Neutrophil (primary cell): ENCODE data around the gene FGD2.

Source experiments
- H3K27ac ChIP-seq: fragments of 200-600 bp; sonication (generic); 2 replicates; pipeline ENCODE4 v1.5.1; 2016; ENCODE audit warnings: mild to moderate bottlenecking, moderate library complexity
- H3K27me3 ChIP-seq: fragments of 200-600 bp; sonication (generic); 2 replicates; pipeline ENCODE4 v1.6.0; 2016; ENCODE audit warnings: mild to moderate bottlenecking
- H3K36me3 ChIP-seq: fragments of 200-600 bp; sonication (generic); 2 replicates; pipeline ENCODE4 v1.5.1; 2017
- H3K4me1 ChIP-seq, 2 experiments: fragments of 200-600 bp in 1 of 2; sonication (generic) in 1 of 2; 1 replicate in 1 of 2; 2 replicates in 1 of 2; pipeline versions ENCODE4 v1.5.1 to v1.6.1; 2013 to 2016; ENCODE audit warnings: low read depth in 1 of 2, low read length in 1 of 2, mild to moderate bottlenecking in 1 of 2, moderate library complexity in 1 of 2; ENCODE audit not compliant: control insufficient read depth in 1 of 2, insufficient read depth in 1 of 2
- H3K4me3 ChIP-seq, 2 experiments: fragments of 200-600 bp in 1 of 2; sonication (generic) in 1 of 2; 1 replicate in 1 of 2; 2 replicates in 1 of 2; pipeline ENCODE4 v1.5.1; 2013 to 2016; ENCODE audit warnings: low read depth in 1 of 2, low read length in 1 of 2, mild to moderate bottlenecking in 1 of 2, moderate library complexity in 1 of 2
- H3K9me3 ChIP-seq: fragments of 200-600 bp; sonication (generic); 2 replicates; pipeline ENCODE4 v1.5.1; 2016
- TF ChIP-seq, protein P1 (sequence below): fragments of 200-600 bp; sonication (generic); IDR thresholded peaks from 2 replicates; pipeline ENCODE4 v1.5.1; 2016; ENCODE audit warnings: antibody characterized with exemption

The FGD2 gene

DNA sequence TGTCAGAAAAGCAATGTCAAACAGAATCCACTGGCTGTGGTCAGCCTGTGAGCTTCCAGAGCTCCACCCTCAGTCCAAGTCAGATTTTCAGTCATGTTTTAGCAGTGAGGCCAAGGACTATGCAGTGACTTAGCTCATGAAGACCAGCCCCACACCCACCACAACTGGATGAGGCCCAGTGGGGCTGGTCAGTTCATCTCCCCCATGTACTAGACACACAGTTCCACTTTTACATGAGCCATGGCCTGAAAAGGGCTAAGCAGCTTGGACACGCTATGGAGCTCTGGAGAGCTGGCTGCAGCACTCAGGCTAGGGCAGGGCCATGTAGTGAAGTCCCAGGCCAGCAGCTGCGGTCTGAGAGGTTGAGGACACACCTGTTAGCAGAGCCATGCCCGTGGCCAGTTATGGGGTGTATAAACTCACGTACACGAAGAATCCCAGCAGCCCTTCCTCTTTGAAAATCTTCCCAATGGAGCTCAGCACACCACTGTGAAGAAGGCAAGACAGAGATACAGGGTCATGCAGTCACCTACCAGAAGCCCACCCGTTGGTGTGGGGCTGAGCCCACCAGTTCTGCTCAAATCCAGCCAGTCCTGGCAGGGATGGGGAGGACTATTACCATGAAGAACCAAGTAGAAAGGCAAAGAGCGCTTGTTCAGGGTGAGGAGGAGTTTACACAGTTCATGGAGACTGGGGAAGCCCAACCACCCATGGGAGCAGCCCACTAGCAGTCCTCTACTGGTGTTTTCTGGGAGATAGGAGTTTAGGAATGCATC, 30.0 kb upstream of the FGD2 start:
- H3K27me3 ChIP-seq, result no peaks in the 10 kb centered on the region
- TF ChIP-seq, protein P1, sequence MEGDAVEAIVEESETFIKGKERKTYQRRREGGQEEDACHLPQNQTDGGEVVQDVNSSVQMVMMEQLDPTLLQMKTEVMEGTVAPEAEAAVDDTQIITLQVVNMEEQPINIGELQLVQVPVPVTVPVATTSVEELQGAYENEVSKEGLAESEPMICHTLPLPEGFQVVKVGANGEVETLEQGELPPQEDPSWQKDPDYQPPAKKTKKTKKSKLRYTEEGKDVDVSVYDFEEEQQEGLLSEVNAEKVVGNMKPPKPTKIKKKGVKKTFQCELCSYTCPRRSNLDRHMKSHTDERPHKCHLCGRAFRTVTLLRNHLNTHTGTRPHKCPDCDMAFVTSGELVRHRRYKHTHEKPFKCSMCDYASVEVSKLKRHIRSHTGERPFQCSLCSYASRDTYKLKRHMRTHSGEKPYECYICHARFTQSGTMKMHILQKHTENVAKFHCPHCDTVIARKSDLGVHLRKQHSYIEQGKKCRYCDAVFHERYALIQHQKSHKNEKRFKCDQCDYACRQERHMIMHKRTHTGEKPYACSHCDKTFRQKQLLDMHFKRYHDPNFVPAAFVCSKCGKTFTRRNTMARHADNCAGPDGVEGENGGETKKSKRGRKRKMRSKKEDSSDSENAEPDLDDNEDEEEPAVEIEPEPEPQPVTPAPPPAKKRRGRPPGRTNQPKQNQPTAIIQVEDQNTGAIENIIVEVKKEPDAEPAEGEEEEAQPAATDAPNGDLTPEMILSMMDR, result no peak
- no peaks in the 10 kb centered on the region for H3K4me1 ChIP-seq
- no peak overlapping the region for H3K4me3 ChIP-seq
- H3K36me3 ChIP-seq, result peaks cover 97% of the 10 kb centered on the region
- no peak overlapping the region for H3K27ac ChIP-seq
- H3K9me3 ChIP-seq, result no peaks in the 10 kb centered on the region

GRCh38 chr6:36976007-36976264, 29.5 kb upstream of the FGD2 start:
- Histone ChIP-seq H3K27me3 (no peaks in the 10 kb centered on the region), H3K27ac (no peak overlapping the region), H3K9me3 (no peaks in the 10 kb centered on the region), H3K4me3 (no peak overlapping the region), H3K4me1 (no peaks in the 10 kb centered on the region), H3K36me3 (peaks cover 96% of the 10 kb centered on the region)
- TF ChIP-seq, protein P1, result no peak

DNA sequence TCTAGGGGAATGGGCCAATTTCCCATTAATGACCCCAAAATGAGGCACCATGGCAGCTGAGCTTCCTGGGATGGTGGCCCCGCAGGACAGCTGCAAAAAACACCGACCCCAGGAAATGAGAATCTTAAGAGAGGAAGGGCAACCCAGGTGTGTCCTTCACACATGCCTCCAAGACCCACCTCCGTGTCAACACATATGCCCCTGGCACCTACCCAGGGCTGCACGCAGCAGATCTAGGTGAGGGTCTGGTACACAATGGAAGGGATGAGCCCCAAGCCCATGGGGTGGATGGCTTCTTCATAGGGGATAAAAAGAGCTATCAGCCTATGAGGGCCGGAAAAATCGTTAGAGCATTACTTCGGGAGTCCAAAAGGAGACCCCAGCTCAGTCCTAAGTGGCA, 28.9 kb upstream of the FGD2 start:
- TF ChIP-seq, protein P1, result no peak
- no peak overlapping the region for H3K27ac ChIP-seq
- peaks cover 95% of the 10 kb centered on the region for H3K36me3 ChIP-seq
- H3K4me3 ChIP-seq, result no peak overlapping the region
- H3K4me1 ChIP-seq, result no peaks in the 10 kb centered on the region
- no peaks in the 10 kb centered on the region for H3K27me3 ChIP-seq
- no peaks in the 10 kb centered on the region for H3K9me3 ChIP-seq

- no peak overlapping the region for H3K4me3 ChIP-seq
- peaks cover 90% of the 10 kb centered on the region for H3K36me3 ChIP-seq
- TF ChIP-seq, protein P1, result no peak
Observed at GRCh38 chr6:36976931-36977330, 28.5 kb upstream of the FGD2 start.

DNA sequence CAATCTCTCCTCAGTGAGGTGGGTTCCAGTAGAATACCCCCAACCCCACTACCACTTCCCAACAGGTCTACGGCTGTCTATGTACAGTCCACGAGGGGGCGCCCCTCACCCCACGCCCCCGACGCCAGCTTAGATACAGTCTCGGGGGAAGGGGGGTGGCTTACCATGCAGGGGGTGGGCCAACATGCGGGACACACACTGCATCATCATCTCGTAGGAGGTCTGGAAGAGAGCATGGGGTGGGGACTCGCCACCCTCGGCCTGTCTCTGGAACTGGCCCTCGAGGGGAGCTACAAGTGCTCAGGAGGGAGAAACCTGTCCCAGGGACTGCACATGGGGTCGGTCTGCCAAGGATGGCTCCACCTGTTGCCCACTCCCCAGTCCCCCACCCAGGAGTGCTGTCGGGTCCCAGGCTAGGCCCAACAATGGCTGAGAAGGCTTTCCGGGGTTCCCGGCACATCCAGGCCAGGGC, 27.9 kb upstream of the FGD2 start:
- no peaks in the 10 kb centered on the region for H3K9me3 ChIP-seq
- H3K4me1 ChIP-seq, result no peaks in the 10 kb centered on the region
- no peak overlapping the region for H3K4me3 ChIP-seq
- no peak overlapping the region for H3K27ac ChIP-seq
- TF ChIP-seq, protein P1, result no peak
- no peaks in the 10 kb centered on the region for H3K27me3 ChIP-seq
- peaks cover 85% of the 10 kb centered on the region for H3K36me3 ChIP-seq

More at GRCh38 chr6:36976931-36977330, 28.5 kb upstream of the FGD2 start:
- no peak overlapping the region for H3K27ac ChIP-seq
- H3K27me3 ChIP-seq, result no peaks in the 10 kb centered on the region
- no peaks in the 10 kb centered on the region for H3K4me1 ChIP-seq
- no peaks in the 10 kb centered on the region for H3K9me3 ChIP-seq
